ENCODE measurements around the gene PPP1R1C. TPM values are rescaled to one million over a fixed set of nuclear protein-coding genes. Genes with fewer than 3 reads are reported as not detected.

Gene PPP1R1C
- total and polyA plus RNA-seq, 2 experiments from 2014 or later: 3.5 to 18.8 TPM

DNA sequence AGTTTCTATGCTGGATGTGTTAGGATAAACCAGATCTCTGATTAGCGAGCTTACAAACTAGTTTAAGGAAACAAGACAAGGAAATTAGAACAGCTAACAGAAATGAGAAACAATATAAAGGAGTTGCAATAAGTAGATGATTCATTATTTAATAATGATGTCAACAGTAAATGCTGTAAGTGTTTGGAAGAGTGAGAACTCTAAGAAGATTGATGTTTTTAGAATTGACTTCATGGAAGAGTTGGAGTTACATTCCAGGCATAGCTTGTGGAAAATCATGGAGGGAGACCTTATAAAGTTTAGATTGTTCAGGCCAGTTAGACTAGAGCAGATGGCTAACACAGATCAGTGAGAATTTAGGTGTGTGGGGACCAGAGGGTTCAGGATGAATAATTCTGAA lies 32.6 kb downstream of the PPP1R1C start (continued):
- TF ChIP-seq, protein P1, sequence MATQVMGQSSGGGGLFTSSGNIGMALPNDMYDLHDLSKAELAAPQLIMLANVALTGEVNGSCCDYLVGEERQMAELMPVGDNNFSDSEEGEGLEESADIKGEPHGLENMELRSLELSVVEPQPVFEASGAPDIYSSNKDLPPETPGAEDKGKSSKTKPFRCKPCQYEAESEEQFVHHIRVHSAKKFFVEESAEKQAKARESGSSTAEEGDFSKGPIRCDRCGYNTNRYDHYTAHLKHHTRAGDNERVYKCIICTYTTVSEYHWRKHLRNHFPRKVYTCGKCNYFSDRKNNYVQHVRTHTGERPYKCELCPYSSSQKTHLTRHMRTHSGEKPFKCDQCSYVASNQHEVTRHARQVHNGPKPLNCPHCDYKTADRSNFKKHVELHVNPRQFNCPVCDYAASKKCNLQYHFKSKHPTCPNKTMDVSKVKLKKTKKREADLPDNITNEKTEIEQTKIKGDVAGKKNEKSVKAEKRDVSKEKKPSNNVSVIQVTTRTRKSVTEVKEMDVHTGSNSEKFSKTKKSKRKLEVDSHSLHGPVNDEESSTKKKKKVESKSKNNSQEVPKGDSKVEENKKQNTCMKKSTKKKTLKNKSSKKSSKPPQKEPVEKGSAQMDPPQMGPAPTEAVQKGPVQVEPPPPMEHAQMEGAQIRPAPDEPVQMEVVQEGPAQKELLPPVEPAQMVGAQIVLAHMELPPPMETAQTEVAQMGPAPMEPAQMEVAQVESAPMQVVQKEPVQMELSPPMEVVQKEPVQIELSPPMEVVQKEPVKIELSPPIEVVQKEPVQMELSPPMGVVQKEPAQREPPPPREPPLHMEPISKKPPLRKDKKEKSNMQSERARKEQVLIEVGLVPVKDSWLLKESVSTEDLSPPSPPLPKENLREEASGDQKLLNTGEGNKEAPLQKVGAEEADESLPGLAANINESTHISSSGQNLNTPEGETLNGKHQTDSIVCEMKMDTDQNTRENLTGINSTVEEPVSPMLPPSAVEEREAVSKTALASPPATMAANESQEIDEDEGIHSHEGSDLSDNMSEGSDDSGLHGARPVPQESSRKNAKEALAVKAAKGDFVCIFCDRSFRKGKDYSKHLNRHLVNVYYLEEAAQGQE (IDR thresholded peaks at IDR 0.05; ENCODE audit: unreplicated experiment): no peak
- TF ChIP-seq STAT1 (IDR thresholded peaks at IDR 0.05; ENCODE audit: unreplicated experiment) (no peak), ZNF331 (CRISPR knock-in tag; IDR thresholded peaks at IDR 0.05; ENCODE audit: low read depth) (no peak), JUNB (IDR thresholded peaks at IDR 0.05; ENCODE audit: unreplicated experiment) (no peak)

DNA sequence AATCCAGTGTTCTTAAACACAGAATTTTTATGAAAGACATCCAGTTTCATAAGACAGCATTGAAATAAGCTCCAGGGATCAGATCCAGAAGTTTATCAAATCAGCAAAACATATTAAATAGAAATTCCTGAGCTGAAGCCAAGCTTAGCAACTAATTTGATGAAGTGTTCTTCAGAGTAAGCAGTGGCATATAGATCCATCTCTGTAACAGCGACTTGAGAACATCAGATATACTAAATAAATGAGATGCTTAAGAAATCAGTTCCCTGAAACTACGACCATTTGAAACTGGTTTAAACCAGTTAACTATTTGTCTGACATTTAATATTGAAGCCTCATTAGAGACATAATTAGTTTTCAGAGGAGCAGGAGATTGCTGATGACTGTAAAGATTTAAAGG lies 34.1 kb downstream of the PPP1R1C start:
- no peak for TF ChIP-seq NANOG (IDR thresholded peaks at IDR 0.05; ENCODE audit: borderline replicate concordance)
- Histone ChIP-seq H3F3A (replicated peaks; ENCODE audit: low read depth) (no peaks in the 10 kb centered on the region), H3K9me2 (ENCODE audit: insufficient read depth) (peaks cover 3% of the 10 kb centered on the region), H2AFZ (no peak overlapping the region), H3K27me3 (ENCODE audit: insufficient read depth) (no peaks in the 10 kb centered on the region), H3K4me2 (no peak overlapping the region), H4K20me1 (replicated peaks; ENCODE audit: insufficient read depth) (no peaks in the 10 kb centered on the region), H3K4me3 (no peak overlapping the region), H3K27ac (ENCODE audit: low read depth) (no peak overlapping the region), H3K79me2 (replicated peaks; ENCODE audit: insufficient read depth) (no peaks in the 10 kb centered on the region), H3K4me1 (ENCODE audit: insufficient read depth) (no peaks in the 10 kb centered on the region), H3K36me3 (ENCODE audit: insufficient read depth) (no peaks in the 10 kb centered on the region)
- Mint-ChIP-seq H3K4me1 (peaks cover 3% of the 10 kb centered on the region; the same call in 2 of the 3 replicates), H3K27me3 (ENCODE audit: insufficient read depth, low read depth, poor library complexity) (no peaks in the 10 kb centered on the region), H3K36me3 (ENCODE audit: low read depth) (peaks cover 7% of the 10 kb centered on the region; the same call in 2 of the 3 replicates), H3K27ac (no peak overlapping the region), H3K9me3 (peaks cover 10% of the 10 kb centered on the region), H3K4me3 (no peak overlapping the region)
- no peak for ATAC-seq
- DNase-seq (ENCODE audit: low spot score): no peak

DNA sequence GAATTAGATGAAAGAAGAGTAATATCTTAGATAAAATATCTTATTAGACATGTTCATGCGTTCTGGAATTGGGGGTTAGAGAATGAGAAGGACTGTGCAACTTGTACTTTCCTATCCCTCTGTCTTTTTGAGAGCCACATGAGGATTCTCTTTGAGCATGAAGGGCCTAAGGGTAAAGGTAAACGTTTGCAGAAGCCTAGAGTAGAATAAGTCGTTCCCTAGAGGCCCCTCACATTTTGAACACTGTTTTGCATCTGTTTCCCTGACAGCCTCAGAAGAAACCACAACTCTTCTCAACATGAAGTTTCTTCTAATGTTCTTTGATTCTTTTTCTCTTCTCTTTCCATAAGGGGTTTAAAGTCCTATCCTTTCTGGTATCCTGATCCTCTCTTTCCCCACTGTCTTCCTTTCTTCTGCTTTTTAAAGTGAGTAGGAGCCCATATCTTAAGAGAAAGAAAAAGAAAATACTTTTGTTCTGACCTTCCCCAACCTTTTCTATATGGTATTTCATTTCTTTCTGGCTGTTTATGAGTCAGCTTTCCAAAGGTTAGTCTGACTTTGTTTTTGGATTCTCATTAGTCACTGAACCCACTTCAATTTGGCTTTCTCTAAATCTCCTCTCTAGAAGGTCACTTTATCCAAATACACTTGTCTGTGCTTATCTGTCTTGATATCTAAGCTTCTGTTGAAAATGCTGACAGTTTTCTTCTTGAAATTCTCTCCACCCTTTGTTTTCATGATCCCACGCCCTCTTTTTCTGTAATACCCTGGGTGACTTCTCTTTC lies 34.8 kb downstream of the PPP1R1C start:
- no peaks in the 10 kb centered on the region for H3K27me3 Mint-ChIP-seq (ENCODE audit: insufficient read depth, low read depth, poor library complexity)
- H3K9me2 ChIP-seq (ENCODE audit: insufficient read depth): peaks cover 3% of the 10 kb centered on the region; the same call in 1 of the 2 replicates
- TF ChIP-seq, protein P2, sequence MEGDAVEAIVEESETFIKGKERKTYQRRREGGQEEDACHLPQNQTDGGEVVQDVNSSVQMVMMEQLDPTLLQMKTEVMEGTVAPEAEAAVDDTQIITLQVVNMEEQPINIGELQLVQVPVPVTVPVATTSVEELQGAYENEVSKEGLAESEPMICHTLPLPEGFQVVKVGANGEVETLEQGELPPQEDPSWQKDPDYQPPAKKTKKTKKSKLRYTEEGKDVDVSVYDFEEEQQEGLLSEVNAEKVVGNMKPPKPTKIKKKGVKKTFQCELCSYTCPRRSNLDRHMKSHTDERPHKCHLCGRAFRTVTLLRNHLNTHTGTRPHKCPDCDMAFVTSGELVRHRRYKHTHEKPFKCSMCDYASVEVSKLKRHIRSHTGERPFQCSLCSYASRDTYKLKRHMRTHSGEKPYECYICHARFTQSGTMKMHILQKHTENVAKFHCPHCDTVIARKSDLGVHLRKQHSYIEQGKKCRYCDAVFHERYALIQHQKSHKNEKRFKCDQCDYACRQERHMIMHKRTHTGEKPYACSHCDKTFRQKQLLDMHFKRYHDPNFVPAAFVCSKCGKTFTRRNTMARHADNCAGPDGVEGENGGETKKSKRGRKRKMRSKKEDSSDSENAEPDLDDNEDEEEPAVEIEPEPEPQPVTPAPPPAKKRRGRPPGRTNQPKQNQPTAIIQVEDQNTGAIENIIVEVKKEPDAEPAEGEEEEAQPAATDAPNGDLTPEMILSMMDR (conservative IDR thresholded peaks at IDR 0.05; ENCODE audit: low read depth in 2 of 2): no peak
- TF ChIP-seq STAT1 (IDR thresholded peaks at IDR 0.05; ENCODE audit: unreplicated experiment): no peak
- TF ChIP-seq, protein P3, sequence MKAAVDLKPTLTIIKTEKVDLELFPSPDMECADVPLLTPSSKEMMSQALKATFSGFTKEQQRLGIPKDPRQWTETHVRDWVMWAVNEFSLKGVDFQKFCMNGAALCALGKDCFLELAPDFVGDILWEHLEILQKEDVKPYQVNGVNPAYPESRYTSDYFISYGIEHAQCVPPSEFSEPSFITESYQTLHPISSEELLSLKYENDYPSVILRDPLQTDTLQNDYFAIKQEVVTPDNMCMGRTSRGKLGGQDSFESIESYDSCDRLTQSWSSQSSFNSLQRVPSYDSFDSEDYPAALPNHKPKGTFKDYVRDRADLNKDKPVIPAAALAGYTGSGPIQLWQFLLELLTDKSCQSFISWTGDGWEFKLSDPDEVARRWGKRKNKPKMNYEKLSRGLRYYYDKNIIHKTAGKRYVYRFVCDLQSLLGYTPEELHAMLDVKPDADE (IDR thresholded peaks at IDR 0.05): no peak
- TF ChIP-seq, protein P1 (IDR thresholded peaks at IDR 0.05; ENCODE audit: unreplicated experiment): no peak
- TF ChIP-seq ZNF331 (CRISPR knock-in tag; IDR thresholded peaks at IDR 0.05; ENCODE audit: low read depth): no peak
- TF ChIP-seq ZNF114 (CRISPR knock-in tag; IDR thresholded peaks at IDR 0.05): no peak
- TF ChIP-seq NANOG (IDR thresholded peaks at IDR 0.05; ENCODE audit: borderline replicate concordance): no peak
- TF ChIP-seq CREB1 (CRISPR knock-in tag; IDR thresholded peaks at IDR 0.05; ENCODE audit: low read depth): no peak
- no peak for TF ChIP-seq EZH2 (IDR thresholded peaks at IDR 0.05; ENCODE audit: low read depth, unreplicated experiment)
- no peak for TF ChIP-seq JUNB (IDR thresholded peaks at IDR 0.05; ENCODE audit: unreplicated experiment)
- TF ChIP-seq POLR2AphosphoS5 (IDR thresholded peaks at IDR 0.05; ENCODE audit: low read depth): no peak

More for the DNA sequence above, 34.8 kb downstream of the PPP1R1C start:
- Histone ChIP-seq H3K36me3 (ENCODE audit: insufficient read depth) (no peaks in the 10 kb centered on the region), H3K27me3 (ENCODE audit: insufficient read depth) (no peaks in the 10 kb centered on the region), H4K20me1 (replicated peaks; ENCODE audit: insufficient read depth) (no peaks in the 10 kb centered on the region), H3K27ac (ENCODE audit: low read depth) (no peak overlapping the region), H3K4me2 (no peak overlapping the region), H2AFZ (0 out of 2 replicates have a peak overlapping the region, but pooled peaks have one; percentile 18), H3K4me1 (ENCODE audit: insufficient read depth) (no peaks in the 10 kb centered on the region), H3F3A (replicated peaks; ENCODE audit: low read depth) (no peaks in the 10 kb centered on the region), H3K79me2 (replicated peaks; ENCODE audit: insufficient read depth) (no peaks in the 10 kb centered on the region), H3K4me3 (no peak overlapping the region)
- peaks cover 10% of the 10 kb centered on the region for H3K9me3 Mint-ChIP-seq
- no peak for DNase-seq (ENCODE audit: low spot score)
- no peak for ATAC-seq
- no peak overlapping the region for H3K4me3 Mint-ChIP-seq
- peaks cover 3% of the 10 kb centered on the region; the same call in 2 of the 3 replicates for H3K4me1 Mint-ChIP-seq
- H3K36me3 Mint-ChIP-seq (ENCODE audit: low read depth): peaks cover 7% of the 10 kb centered on the region; the same call in 2 of the 3 replicates
- H3K27ac Mint-ChIP-seq: no peak overlapping the region

All from GM23338 (cell line).